Loucy (cell line): ENCODE results near the gene MYO10.

Experiments
- H2AFZ ChIP-seq: fragments of 200-600 bp; sonication (generic); 2 replicates; pipeline ENCODE4 v1.6.0; 2016; ENCODE audit warnings: antibody characterized with exemption, mild to moderate bottlenecking, low read length, moderate library complexity
- H3F3A ChIP-seq: fragments of 200-600 bp; 2 replicates; pipeline ENCODE4 v1.6.0; 2016; ENCODE audit warnings: antibody characterized with exemption, low read depth, mild to moderate bottlenecking
- H3K27me3 ChIP-seq: fragments of 200-600 bp; sonication (generic); 2 replicates; pipeline ENCODE4 v1.6.1; 2014; ENCODE audit warnings: low read length, mild to moderate bottlenecking; ENCODE audit not compliant: insufficient read depth, poor library complexity, severe bottlenecking
- H3K36me3 ChIP-seq: fragments of 200-600 bp; sonication (generic); 2 replicates; pipeline ENCODE4 v1.6.1; 2016; ENCODE audit warnings: low read length; ENCODE audit not compliant: insufficient read depth
- H3K4me1 ChIP-seq: fragments of 200-600 bp; sonication (generic); 2 replicates; pipeline ENCODE4 v1.5.1; 2014; ENCODE audit warnings: low read length, mild to moderate bottlenecking; ENCODE audit not compliant: insufficient read depth, poor library complexity, severe bottlenecking
- H3K4me2 ChIP-seq: fragments of 200-600 bp; sonication (generic); 2 replicates; pipeline ENCODE4 v1.6.0; 2014; ENCODE audit warnings: antibody characterized with exemption, low read length, low read depth, mild to moderate bottlenecking; ENCODE audit not compliant: poor library complexity, severe bottlenecking
- H3K4me3 ChIP-seq: fragments of 200-600 bp; sonication (generic); 2 replicates; pipeline ENCODE4 v1.5.1; 2014; ENCODE audit warnings: low read length, mild to moderate bottlenecking, mixed read lengths; ENCODE audit not compliant: poor library complexity, severe bottlenecking
- H3K79me2 ChIP-seq: fragments of 200-600 bp; sonication (generic); 2 replicates; pipeline ENCODE4 v1.6.1; 2014; ENCODE audit warnings: low read length; ENCODE audit not compliant: insufficient read depth
- H3K9ac ChIP-seq: fragments of 200-600 bp; sonication (generic); 2 replicates; pipeline ENCODE4 v1.6.0; 2014; ENCODE audit warnings: mild to moderate bottlenecking, low read depth, low read length, moderate library complexity; ENCODE audit not compliant: poor library complexity, severe bottlenecking
- H3K9me2 ChIP-seq: fragments of 200-600 bp; sonication (generic); replicated peaks from 2 replicates; pipeline ENCODE4 v1.6.1; 2016; ENCODE audit warnings: low read depth, low read length, mixed read lengths
- H3K9me3 ChIP-seq: fragments of 200-600 bp; sonication (generic); 2 replicates; pipeline ENCODE4 v1.6.1; 2014; ENCODE audit warnings: mild to moderate bottlenecking, antibody characterized with exemption, low read length, low read depth; ENCODE audit not compliant: insufficient read depth
- H4K20me1 ChIP-seq: fragments of 200-600 bp; sonication (generic); 2 replicates; pipeline ENCODE4 v1.6.0; 2014; ENCODE audit warnings: antibody characterized with exemption, low read length, mild to moderate bottlenecking; ENCODE audit not compliant: insufficient read depth, poor library complexity, severe bottlenecking
- EZH2phosphoT487 ChIP-seq: fragments of 200-600 bp; IDR thresholded peaks from 2 replicates; pipeline ENCODE4 v1.6.1; 2018; ENCODE audit warnings: antibody characterized with exemption, mild to moderate bottlenecking, moderate library complexity, borderline replicate concordance
- TF ChIP-seq, protein P1 (sequence below): fragments of 200-600 bp; sonication (generic); conservative IDR thresholded peaks from 2 replicates; pipeline ENCODE4 v1.5.1; 2014; ENCODE audit warnings: mild to moderate bottlenecking, antibody characterized with exemption, low read length

Gene MYO10

DNA sequence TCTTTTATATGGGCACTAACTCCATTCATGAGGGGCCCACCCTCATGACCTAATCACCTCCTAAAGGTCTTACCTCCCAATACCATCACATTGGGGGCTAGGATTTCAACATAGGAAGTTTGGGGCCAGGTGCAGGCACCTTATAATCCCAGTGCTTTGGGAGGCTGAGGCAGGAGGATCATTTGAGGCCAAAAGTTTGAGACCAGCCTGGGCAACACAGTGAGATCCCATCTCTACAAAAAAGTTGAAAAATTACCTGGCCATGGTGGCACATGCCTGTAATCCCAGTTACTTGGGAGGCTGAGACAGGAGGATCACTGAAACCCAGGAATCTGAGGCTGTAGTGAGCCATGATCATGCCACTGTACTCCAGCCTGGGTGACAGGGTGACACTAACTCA lies 76.7 kb downstream of the MYO10 start:
- Histone ChIP-seq H3K4me1 (no peaks in the 10 kb centered on the region), H3K9me3 (no peaks in the 10 kb centered on the region; the same call in 1 of the 2 replicates), H3K4me2 (no peak overlapping the region), H2AFZ (no peak overlapping the region), H4K20me1 (no peaks in the 10 kb centered on the region), H3K36me3 (no peaks in the 10 kb centered on the region), H3K27me3 (no peaks in the 10 kb centered on the region), H3K79me2 (no peaks in the 10 kb centered on the region), H3K9ac (no peak overlapping the region), H3K9me2 (no peaks in the 10 kb centered on the region), H3F3A (no peaks in the 10 kb centered on the region), H3K4me3 (no peak overlapping the region)
- TF ChIP-seq, protein P1, sequence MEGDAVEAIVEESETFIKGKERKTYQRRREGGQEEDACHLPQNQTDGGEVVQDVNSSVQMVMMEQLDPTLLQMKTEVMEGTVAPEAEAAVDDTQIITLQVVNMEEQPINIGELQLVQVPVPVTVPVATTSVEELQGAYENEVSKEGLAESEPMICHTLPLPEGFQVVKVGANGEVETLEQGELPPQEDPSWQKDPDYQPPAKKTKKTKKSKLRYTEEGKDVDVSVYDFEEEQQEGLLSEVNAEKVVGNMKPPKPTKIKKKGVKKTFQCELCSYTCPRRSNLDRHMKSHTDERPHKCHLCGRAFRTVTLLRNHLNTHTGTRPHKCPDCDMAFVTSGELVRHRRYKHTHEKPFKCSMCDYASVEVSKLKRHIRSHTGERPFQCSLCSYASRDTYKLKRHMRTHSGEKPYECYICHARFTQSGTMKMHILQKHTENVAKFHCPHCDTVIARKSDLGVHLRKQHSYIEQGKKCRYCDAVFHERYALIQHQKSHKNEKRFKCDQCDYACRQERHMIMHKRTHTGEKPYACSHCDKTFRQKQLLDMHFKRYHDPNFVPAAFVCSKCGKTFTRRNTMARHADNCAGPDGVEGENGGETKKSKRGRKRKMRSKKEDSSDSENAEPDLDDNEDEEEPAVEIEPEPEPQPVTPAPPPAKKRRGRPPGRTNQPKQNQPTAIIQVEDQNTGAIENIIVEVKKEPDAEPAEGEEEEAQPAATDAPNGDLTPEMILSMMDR = no peak

DNA sequence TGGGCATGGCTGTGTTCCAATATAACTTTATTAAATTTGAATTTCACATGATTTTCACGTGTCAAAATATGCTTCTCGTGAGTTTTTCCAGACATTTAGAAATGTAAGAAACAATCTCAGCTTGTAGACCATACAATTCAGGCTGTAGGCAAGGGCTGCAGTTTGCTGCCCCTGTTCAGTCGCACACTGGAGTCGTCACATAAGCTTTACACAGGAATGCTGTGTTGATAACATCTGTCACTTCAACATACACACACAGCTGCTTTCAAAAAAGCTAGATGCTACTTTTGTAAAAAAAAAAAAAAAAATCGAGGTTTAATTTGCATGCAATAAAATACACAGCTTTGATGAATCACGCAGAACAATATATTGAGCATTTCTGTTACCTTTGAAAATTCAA lies 77.9 kb downstream of the MYO10 start:
- H3K36me3 ChIP-seq = no peaks in the 10 kb centered on the region

DNA sequence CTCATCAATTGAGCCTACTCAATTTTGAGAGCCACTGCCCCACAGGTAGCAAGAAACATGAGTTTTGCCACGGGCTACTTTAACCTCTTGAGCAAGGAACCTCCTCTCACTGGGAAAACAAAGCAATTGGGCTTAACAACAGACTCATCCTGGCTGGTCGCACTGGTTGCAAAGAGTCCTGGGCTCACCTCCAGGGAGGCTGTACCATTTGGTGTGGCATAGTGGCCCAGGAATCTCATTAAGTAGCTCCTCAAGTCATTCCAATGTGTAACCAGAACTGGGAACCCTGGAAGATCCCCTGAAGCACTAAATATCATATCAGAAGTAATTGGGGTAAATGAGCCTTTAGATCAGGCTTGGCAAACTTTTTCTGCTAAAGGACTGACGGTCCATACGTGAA lies 78.5 kb downstream of the MYO10 start:
- H3K36me3 ChIP-seq = no peaks in the 10 kb centered on the region
- no peak overlapping the region for H3K4me2 ChIP-seq
- H3K79me2 ChIP-seq = no peaks in the 10 kb centered on the region
- no peaks in the 10 kb centered on the region for H3F3A ChIP-seq
- no peak overlapping the region for H3K9ac ChIP-seq
- H3K27me3 ChIP-seq = no peaks in the 10 kb centered on the region
- no peak for TF ChIP-seq EZH2phosphoT487
- TF ChIP-seq, protein P1 = no peak
- no peaks in the 10 kb centered on the region for H3K9me2 ChIP-seq
- H3K4me1 ChIP-seq = no peaks in the 10 kb centered on the region
- H3K9me3 ChIP-seq = no peaks in the 10 kb centered on the region; the same call in 1 of the 2 replicates
- H2AFZ ChIP-seq = no peak overlapping the region
- H3K4me3 ChIP-seq = no peak overlapping the region
- H4K20me1 ChIP-seq = no peaks in the 10 kb centered on the region

More for the DNA sequence above, 77.9 kb downstream of the MYO10 start:
- Histone ChIP-seq H3K4me2 (no peak overlapping the region), H4K20me1 (no peaks in the 10 kb centered on the region), H2AFZ (no peak overlapping the region), H3K4me3 (no peak overlapping the region), H3F3A (no peaks in the 10 kb centered on the region), H3K79me2 (no peaks in the 10 kb centered on the region), H3K9me2 (no peaks in the 10 kb centered on the region), H3K27me3 (no peaks in the 10 kb centered on the region), H3K4me1 (no peaks in the 10 kb centered on the region), H3K9me3 (no peaks in the 10 kb centered on the region; the same call in 1 of the 2 replicates), H3K9ac (no peak overlapping the region)
- TF ChIP-seq, protein P1 = no peak
- no peak for TF ChIP-seq EZH2phosphoT487
